Muscle of arm (tissue), 12 donors: ENCODE data around the gene HEATR5B. TPM values are rescaled to one million over a fixed set of nuclear protein-coding genes. Genes with fewer than 3 reads are reported as not detected.
"Not testable (repeated sequence)": the region's sequence is repeated elsewhere in the genome, so short reads cannot be mapped to it uniquely, and the experiment has no call there.

Experiments
- DNase-seq: peaks from one replicate; pipeline ENCODE4 v3.0.0-alpha.2; 2013
- polyA plus RNA-seq, 12 donors: library from polyadenylated mRNA; unstranded; fragments of 120-200 nt; gene quantifications; one replicate each; pipeline ENCODE4 v1.2.1, GENCODE V29; 2013; ENCODE audit not compliant: insufficient read length in 12 of 12

HEATR5B gene
- polyA plus RNA-seq, 12 donors = 12.1 to 20.3 (median 15.9) TPM; not detected in 1

GRCh38 chr2:36949845-36950244, 134.3 kb downstream of the HEATR5B start:
- DNase-seq = no peak

GRCh38 chr2:36945240-36945639, 138.9 kb downstream of the HEATR5B start:
- not testable (repeated sequence) for DNase-seq

- no peak for DNase-seq
Measured at GRCh38 chr2:36941867-36942266, 142.3 kb downstream of the HEATR5B start.

GRCh38 chr2:36936526-36936925, 147.6 kb downstream of the HEATR5B start:
- not testable (repeated sequence) for DNase-seq

GRCh38 chr2:36931688-36932087, 152.5 kb downstream of the HEATR5B start:
- DNase-seq = not testable (repeated sequence)

Other genes with a start within 250 kb of the HEATR5B start
- 10 to 100 TPM in 11 of 12 donors, not detected in 1; 19.1 to 27.7 (median 24.1) TPM for gene STRN, start 117.8 kb downstream of the HEATR5B start, polyA plus RNA-seq
- gene GPATCH11, start 146 bp upstream of the HEATR5B start, polyA plus RNA-seq = 10 to 100 TPM in 4 of 12 donors, 1 to 10 TPM in 7, not detected in 1; 6.2 to 12.2 (median 9.9) TPM
- gene EIF2AK2, start 72.6 kb upstream of the HEATR5B start, polyA plus RNA-seq = 10 to 100 TPM in 11 of 12 donors, not detected in 1; 20.1 to 39.2 (median 26.6) TPM
- not detected for gene SULT6B1, start 104.3 kb upstream of the HEATR5B start, polyA plus RNA-seq
- 100 to 1,000 TPM in 1 of 12 donors, 10 to 100 TPM in 11; 35.5 to 166 (median 42.8) TPM for gene CEBPZOS, start 112.1 kb upstream of the HEATR5B start, polyA plus RNA-seq
- 10 to 100 TPM in 11 of 12 donors, not detected in 1; 37.6 to 71.1 (median 42.7) TPM for gene CEBPZ, start 147.2 kb upstream of the HEATR5B start, polyA plus RNA-seq
- 10 to 100 TPM in 11 of 12 donors, not detected in 1; 11.2 to 26.1 (median 18.9) TPM for gene NDUFAF7, start 147.3 kb upstream of the HEATR5B start, polyA plus RNA-seq
- gene PRKD3, start 240.5 kb upstream of the HEATR5B start, polyA plus RNA-seq = 10 to 100 TPM in 11 of 12 donors, not detected in 1; 26.6 to 38.6 (median 33.9) TPM